Measurements from ENCODE around the gene XRCC5.

XRCC5 gene

DNA sequence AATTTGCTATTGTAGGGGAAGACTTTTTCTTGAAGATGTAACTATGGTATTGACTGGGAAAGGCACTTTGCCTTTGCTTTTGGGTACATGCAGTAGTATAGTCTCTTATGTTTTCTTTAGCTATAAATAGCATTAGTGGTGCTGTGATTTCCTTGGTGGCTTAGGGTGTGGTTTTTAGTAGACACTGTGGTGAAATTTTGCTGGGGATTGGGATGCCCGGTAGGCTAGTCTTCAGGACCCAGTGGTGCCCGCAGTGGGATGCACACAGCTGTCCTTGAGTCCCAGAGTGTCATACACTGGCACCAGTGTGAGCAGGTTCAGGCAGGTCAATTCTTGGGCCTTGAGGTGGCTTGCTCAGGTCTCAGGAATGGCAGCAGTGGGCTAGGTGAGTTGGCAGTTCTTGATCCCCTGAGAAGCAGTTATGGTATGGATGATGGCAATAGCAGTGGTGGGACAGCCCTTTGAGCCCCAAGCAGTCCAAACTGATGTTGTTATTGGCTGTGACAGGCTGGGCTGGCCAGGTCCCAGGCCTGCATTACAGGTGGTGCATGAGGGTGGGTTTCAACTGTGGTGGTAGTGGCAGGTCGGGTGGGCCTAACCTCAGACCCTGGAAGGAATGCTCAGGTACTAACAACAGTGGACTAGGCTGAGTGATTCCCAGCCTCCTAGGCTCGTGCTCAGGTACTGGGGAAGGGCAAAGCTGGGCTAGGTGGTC lies 124.3 kb downstream of the XRCC5 start:
- no peak for DNase-seq (ENCODE audit: low spot score)

GRCh38 chr2:216234106-216234505 lies 125.0 kb downstream of the XRCC5 start:
- no peak for DNase-seq (ENCODE audit: low spot score)

DNA sequence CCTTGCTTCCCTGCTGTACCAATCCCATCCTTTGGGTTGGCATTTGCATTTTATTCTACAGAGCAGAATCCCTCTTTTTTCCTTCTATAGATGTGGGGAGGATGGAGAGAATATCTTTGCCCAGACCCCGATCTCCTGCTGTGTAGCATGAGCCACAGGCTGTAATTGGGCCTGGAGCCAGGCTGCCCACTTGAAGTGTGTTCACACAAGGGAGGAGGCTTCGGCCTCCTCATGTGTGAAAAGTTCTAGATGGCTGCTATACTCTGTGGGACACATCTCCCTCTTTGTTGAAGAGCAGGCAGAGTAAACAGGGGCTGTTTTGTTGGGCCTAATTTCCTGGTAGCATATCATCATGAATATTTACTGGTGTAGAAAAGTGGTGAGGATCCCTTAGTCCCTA lies 126.3 kb downstream of the XRCC5 start:
- no peak for DNase-seq (ENCODE audit: low spot score)

- no peak for DNase-seq (ENCODE audit: low spot score)
Measured at GRCh38 chr2:216235896-216236295, 126.7 kb downstream of the XRCC5 start.

GRCh38 chr2:216236486-216236885 lies 127.3 kb downstream of the XRCC5 start:
- no peak for DNase-seq (ENCODE audit: low spot score)

DNA sequence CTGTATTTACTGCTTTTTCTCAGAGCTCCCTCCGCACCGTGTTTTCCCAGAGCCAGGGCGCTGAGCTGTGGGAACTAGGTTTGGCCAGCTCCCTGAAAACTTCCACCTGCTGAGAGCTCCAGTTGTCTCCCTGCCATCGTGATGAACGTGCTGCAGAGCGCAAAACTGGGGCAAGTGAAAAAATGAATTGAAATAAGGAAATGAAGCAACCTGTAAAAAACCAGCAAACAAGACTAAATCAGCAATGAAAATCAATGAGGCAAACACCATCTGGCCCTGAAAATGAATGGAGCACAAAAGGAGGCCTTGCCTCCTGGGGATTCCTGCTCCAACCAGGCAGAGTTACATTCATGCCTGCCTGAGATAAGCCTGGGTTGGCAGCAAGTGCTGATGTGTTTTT lies 133.2 kb downstream of the XRCC5 start:
- DNase-seq (ENCODE audit: low spot score): no peak

DNA sequence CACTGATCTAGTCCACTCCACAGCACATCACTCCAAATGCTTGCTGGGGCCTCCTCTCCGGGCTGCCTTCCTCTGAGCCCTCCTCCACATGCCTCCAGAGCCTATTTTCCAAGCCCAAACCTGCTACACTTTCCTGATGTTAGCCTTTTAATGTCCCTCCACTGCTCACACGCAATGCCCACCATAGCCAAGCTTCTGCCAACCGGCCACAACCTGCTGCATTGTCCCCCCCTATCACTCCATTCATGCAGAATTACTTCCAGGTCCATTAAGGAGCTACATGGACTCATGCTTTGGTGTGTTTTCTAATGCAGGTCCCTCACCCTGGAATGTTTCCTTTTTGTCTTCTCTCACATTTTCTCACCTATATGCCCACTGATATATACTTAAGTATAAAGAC lies 133.9 kb downstream of the XRCC5 start:
- no peak for DNase-seq (ENCODE audit: low spot score)

GRCh38 chr2:216245391-216245975 lies 136.3 kb downstream of the XRCC5 start:
- no peak for DNase-seq (ENCODE audit: low spot score)

DNA sequence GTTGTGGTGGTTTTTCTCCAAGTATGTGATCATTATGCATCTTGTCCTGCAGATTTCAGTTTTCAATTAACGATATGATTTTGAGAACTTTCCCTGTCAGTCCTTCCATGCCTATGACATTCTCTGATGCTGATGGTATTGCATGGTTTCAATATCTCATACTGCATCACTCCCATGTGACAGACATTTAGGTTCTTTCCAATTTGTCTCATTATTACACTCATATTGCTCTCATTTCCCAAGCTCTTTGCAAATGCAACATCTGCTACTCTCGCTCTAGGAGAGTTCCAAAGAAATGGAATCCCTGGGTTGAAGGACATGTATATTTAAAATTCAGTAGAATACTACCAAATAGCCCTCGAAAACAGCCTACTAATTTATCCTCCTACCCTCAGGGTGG lies 137.6 kb downstream of the XRCC5 start:
- no peak for DNase-seq (ENCODE audit: low spot score)

All from HuH-7 (cell line).